H1 (cell line): ENCODE data around the gene IFIT5. TPM values are rescaled to one million over a fixed set of nuclear protein-coding genes. Genes with fewer than 3 reads are reported as not detected.

ENCODE experiments used
- BCL11A ChIP-seq, 2 experiments: IDR thresholded peaks; one replicate each; pipeline ENCODE4 v1.6.1; 2011; ENCODE audit warnings: low read depth in 2 of 2, low read length in 2 of 2, mild to moderate bottlenecking in 2 of 2
- CBX5 ChIP-seq: fragments of 300-800, 300-1000 bp; sonication (generic); IDR thresholded peaks from 2 replicates; pipeline ENCODE4 v1.7.1; 2016; ENCODE audit warnings: antibody characterized with exemption, low read length, low read depth
- CHD2 ChIP-seq: IDR thresholded peaks from 2 replicates; pipeline ENCODE4 v1.6.1; 2012; ENCODE audit warnings: low read length, improper control_type of control experiment
- CREB1 ChIP-seq: IDR thresholded peaks from 2 replicates; pipeline ENCODE4 v1.6.1; 2012; ENCODE audit warnings: inconsistent platforms
- FOSL1 ChIP-seq: IDR thresholded peaks from 2 replicates; pipeline ENCODE4 v1.6.1; 2011; ENCODE audit warnings: mild to moderate bottlenecking, low read depth, low read length, moderate library complexity; ENCODE audit not compliant: insufficient read depth
- GABPA ChIP-seq: IDR thresholded peaks from 2 replicates; pipeline ENCODE4 v1.6.1; 2011; ENCODE audit warnings: mild to moderate bottlenecking, low read length, moderate library complexity, borderline replicate concordance; ENCODE audit not compliant: insufficient read depth
- HDAC2 ChIP-seq, 2 experiments: fragments of 300-600 bp in 1 of 2; sonication (generic) in 1 of 2; IDR thresholded peaks; 2 replicates each; pipeline ENCODE4 v1.6.1; 2011 to 2012; ENCODE audit warnings: low read depth in 2 of 2, low read length in 2 of 2, mild to moderate bottlenecking in 2 of 2, moderate library complexity in 2 of 2, borderline replicate concordance in 1 of 2, inconsistent platforms in 1 of 2
- HDAC6 ChIP-seq: IDR thresholded peaks from one replicate; pipeline ENCODE4 v1.7.1; 2012; ENCODE audit warnings: low read depth, mild to moderate bottlenecking, inconsistent platforms, low read length, moderate library complexity
- JUND ChIP-seq: IDR thresholded peaks from 2 replicates; pipeline ENCODE4 v1.6.1; 2011; ENCODE audit warnings: mild to moderate bottlenecking, improper control_type of control experiment, low read length
- NANOG ChIP-seq: IDR thresholded peaks from 2 replicates; pipeline ENCODE4 v1.6.1; 2011; ENCODE audit warnings: low read length, low read depth, mild to moderate bottlenecking, inconsistent platforms; ENCODE audit not compliant: insufficient read depth, poor library complexity, severe bottlenecking
- POLR2A ChIP-seq, 2 experiments: IDR thresholded peaks; 1 replicate in 1 of 2; 2 replicates in 1 of 2; pipeline ENCODE4 v1.6.1; 2011; ENCODE audit warnings: low read depth in 2 of 2, low read length in 2 of 2, mild to moderate bottlenecking in 2 of 2; ENCODE audit errors: control extremely low read depth in 1 of 2
- POLR2AphosphoS5 ChIP-seq: IDR thresholded peaks from 2 replicates; pipeline ENCODE4 v1.6.1; 2011; ENCODE audit warnings: low read depth, low read length
- SIN3A ChIP-seq, 2 experiments: IDR thresholded peaks in 1 of 2; conservative IDR thresholded peaks in 1 of 2; 2 replicates each; pipeline ENCODE4 v1.6.1; 2011 to 2012; ENCODE audit warnings: low read length in 2 of 2, improper control_type of control experiment in 1 of 2, low read depth in 1 of 2, mild to moderate bottlenecking in 1 of 2
- SIX5 ChIP-seq: IDR thresholded peaks from 2 replicates; pipeline ENCODE4 v1.6.1; 2011; ENCODE audit warnings: mild to moderate bottlenecking, low read depth, low read length
- SP4 ChIP-seq: IDR thresholded peaks from 2 replicates; pipeline ENCODE4 v1.6.1; 2012; ENCODE audit warnings: low read length, inconsistent platforms
- TBP ChIP-seq: IDR thresholded peaks from 2 replicates; pipeline ENCODE4 v1.6.1; 2011; ENCODE audit warnings: low read depth, low read length, improper control_type of control experiment
- TCF12 ChIP-seq: IDR thresholded peaks from 2 replicates; pipeline ENCODE4 v1.6.1; 2011; ENCODE audit warnings: low read depth, mild to moderate bottlenecking, low read length
- TEAD4 ChIP-seq: IDR thresholded peaks from 2 replicates; pipeline ENCODE4 v1.6.1; 2012; ENCODE audit warnings: low read depth, low read length, inconsistent platforms, mixed read lengths
- polyA plus RNA-seq, 7 experiments: library from polyadenylated mRNA; depleted of rRNA in 3 of 7; stranded (reverse) in 5 of 7; unstranded in 2 of 7; fragments of >200 nt in 5 of 7; fragments of 200-250 nt in 2 of 7; gene quantifications; 1 replicate in 5 of 7; 2 replicates in 1 of 7; 4 replicates in 1 of 7; pipeline versions ENCODE4 v1.2.1 to v1.2.3, GENCODE V29; 2011 to 2013; ENCODE audit warnings: missing spikeins in 2 of 7, mixed read lengths in 2 of 7
- total RNA-seq: library from RNA; stranded (reverse); fragmentation: NEBNext Ultra II Directional; extraction: Animal tissue kit (Norgen Biotek cat#: 25700); gene quantifications from 2 replicates; pipeline ENCODE4 v1.2.1, GENCODE V29; 2021
- TF ChIP-seq, protein P1 (sequence below): IDR thresholded peaks from 2 replicates; pipeline ENCODE4 v1.6.1; 2011; ENCODE audit warnings: low read length, improper control_type of control experiment
- TF ChIP-seq, protein P2 (sequence below): IDR thresholded peaks from 2 replicates; pipeline ENCODE4 v1.6.1; 2012; ENCODE audit warnings: inconsistent platforms

Gene IFIT5
- total and polyA plus RNA-seq, 2 of the 8 experiments (the other 6 are each of a cell fraction or from before 2014, with no cell fraction given), result 0.94 to 2.6 TPM

DNA sequence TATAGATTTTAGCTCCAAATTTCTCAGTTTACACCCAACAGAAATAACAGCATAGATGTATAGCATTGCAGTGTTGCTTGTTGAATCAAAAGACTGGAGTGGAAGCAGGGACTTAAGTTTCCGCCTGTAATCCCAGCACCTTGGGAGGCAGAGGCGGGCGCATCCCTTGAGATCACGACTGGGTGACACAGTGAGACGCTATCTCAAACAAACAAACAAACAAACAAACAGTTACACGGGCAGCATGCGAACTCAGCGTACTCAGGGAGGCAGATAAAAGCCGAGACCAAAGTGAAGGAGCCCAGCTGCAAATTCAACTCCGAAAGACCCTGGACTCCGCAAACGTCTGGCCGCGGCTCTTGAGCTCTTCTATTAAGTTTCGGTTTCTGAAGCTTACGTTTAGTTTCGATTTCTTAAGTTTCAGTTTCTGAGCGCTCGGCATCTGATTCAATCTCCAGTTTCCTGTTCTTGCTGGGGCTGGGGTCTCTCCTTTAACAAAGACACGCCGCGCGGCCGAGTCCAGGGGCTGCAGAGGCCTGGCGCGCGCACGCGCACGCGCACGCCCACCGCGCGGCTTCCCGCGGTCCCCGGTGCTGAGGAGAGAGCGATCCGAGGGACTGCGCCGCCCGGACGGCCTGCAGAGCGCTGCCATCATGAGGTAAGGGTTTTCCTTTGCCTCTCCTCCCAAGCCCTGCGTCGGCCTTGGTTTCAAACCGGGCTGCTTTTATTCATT, at the start of gene IFIT5 (continued):
- no peak; the same call in 1 of the 2 replicates for TF ChIP-seq TBP
- 0 out of 4 replicates have a peak, but pooled peaks of 1 of the 2 experiments have one; percentile 19 for TF ChIP-seq SIN3A (conservative IDR thresholded peaks at IDR 0.05 in 1 of 2, IDR thresholded peaks at IDR 0.05 in 1 of 2; ENCODE audit: low read depth in 1 of 2, low read length in 2 of 2)
- TF ChIP-seq, protein P1, sequence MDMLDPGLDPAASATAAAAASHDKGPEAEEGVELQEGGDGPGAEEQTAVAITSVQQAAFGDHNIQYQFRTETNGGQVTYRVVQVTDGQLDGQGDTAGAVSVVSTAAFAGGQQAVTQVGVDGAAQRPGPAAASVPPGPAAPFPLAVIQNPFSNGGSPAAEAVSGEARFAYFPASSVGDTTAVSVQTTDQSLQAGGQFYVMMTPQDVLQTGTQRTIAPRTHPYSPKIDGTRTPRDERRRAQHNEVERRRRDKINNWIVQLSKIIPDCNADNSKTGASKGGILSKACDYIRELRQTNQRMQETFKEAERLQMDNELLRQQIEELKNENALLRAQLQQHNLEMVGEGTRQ, result no peak
- no peak for TF ChIP-seq NANOG
- TF ChIP-seq TCF12, result no peak
- no peak for TF ChIP-seq FOSL1
- TF ChIP-seq POLR2A (IDR thresholded peaks at IDR 0.05; ENCODE audit: control extremely low read depth in 1 of 2, low read depth in 2 of 2, low read length in 2 of 2), result peak; percentile 46 to 66
- TF ChIP-seq POLR2AphosphoS5, result peak; percentile 14; the same call in 1 of the 2 replicates
- TF ChIP-seq JUND, result no peak
- TF ChIP-seq CHD2, result no peak
- no peak for TF ChIP-seq HDAC2 (IDR thresholded peaks at IDR 0.05; ENCODE audit: borderline replicate concordance in 1 of 2, low read depth in 2 of 2, low read length in 2 of 2)
- no peak for TF ChIP-seq CREB1
- TF ChIP-seq, protein P2, sequence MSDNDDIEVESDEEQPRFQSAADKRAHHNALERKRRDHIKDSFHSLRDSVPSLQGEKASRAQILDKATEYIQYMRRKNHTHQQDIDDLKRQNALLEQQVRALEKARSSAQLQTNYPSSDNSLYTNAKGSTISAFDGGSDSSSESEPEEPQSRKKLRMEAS, result peak; percentile 30; the same call in 1 of the 2 replicates
- no peak for TF ChIP-seq BCL11A (IDR thresholded peaks at IDR 0.05; ENCODE audit: low read depth in 2 of 2, low read length in 2 of 2)
- no peak for TF ChIP-seq SP4
- TF ChIP-seq GABPA, result no peak
- no peak for TF ChIP-seq SIX5
- TF ChIP-seq TEAD4, result no peak
- TF ChIP-seq CBX5, result no peak
- TF ChIP-seq HDAC6, result no peak
